ENCODE data around the gene RPN2. TPM values are rescaled to one million over a fixed set of nuclear protein-coding genes. Genes with fewer than 3 reads are reported as not detected.

The RPN2 gene
- total and polyA plus RNA-seq, 2 of the 13 experiments (the other 11 are each of a cell fraction or from before 2014, with no cell fraction given) = 587 to 1,818 TPM

GRCh38 chr20:37234254-37234581 lies 55.1 kb downstream of the RPN2 start:
- Histone ChIP-seq H4K20me1 (ENCODE audit: insufficient read depth, low read length) (no peaks in the 10 kb centered on the region), H3K4me2 (ENCODE audit: low read depth, low read length) (no peak overlapping the region), H2AFZ (ENCODE audit: low read length) (no peak overlapping the region), H3K9me3 (ENCODE audit: low read length) (no peaks in the 10 kb centered on the region), H3K27me3 (ENCODE audit: control insufficient read depth in 1 of 2, insufficient read depth in 2 of 2, low read length in 2 of 2) (no peaks in the 10 kb centered on the region), H3K27ac (ENCODE audit: extremely low read length, insufficient read depth, low read length) (no peak overlapping the region), H3K9ac (ENCODE audit: insufficient read depth, low read depth, low read length) (no peak overlapping the region), H3K4me1 (ENCODE audit: insufficient read depth, low read length) (no peaks in the 10 kb centered on the region), H3K36me3 (replicated peaks in 1 of 2; ENCODE audit: control insufficient read depth in 1 of 2, insufficient read depth in 2 of 2, low read length in 2 of 2) (peaks cover 81 to 98% of the 10 kb centered on the region in 2 experiments), H3K4me3 (replicated peaks in 1 of 3; ENCODE audit: insufficient read depth in 1 of 3, low read depth in 2 of 3, low read length in 3 of 3) (no peak overlapping the region), H3K79me2 (ENCODE audit: insufficient read depth, low read length) (no peaks in the 10 kb centered on the region)
- DNase-seq (ENCODE audit: low spot score) (no peak), FAIRE-seq (no peak), ATAC-seq (no peak)
- in situ Hi-C loops (cut with HindIII; ENCODE audit: extremely low pct_ligation_motif_present, low pct_unique_long_range_greater_than_20kb) (no loop called here), intact Hi-C loops (cut with micrococcal nuclease; ENCODE audit: unreplicated experiment) (no loop called here)
- TF ChIP-seq ZNF512 (CRISPR knock-in tag; IDR thresholded peaks at IDR 0.05) (no peak), ZBTB44 (CRISPR knock-in tag; IDR thresholded peaks at IDR 0.05) (no peak), GMEB1 (CRISPR knock-in tag; IDR thresholded peaks at IDR 0.05; ENCODE audit: borderline replicate concordance) (no peak), RXRA (CRISPR knock-in tag; IDR thresholded peaks at IDR 0.05) (no peak), ETV5 (CRISPR knock-in tag; IDR thresholded peaks at IDR 0.05; ENCODE audit: borderline replicate concordance) (no peak), PRDM4 (CRISPR knock-in tag; IDR thresholded peaks at IDR 0.05; ENCODE audit: borderline replicate concordance) (no peak), KDM5A (IDR thresholded peaks at IDR 0.05; ENCODE audit: borderline replicate concordance, low read length) (no peak), ZNF264 (CRISPR knock-in tag; IDR thresholded peaks at IDR 0.05) (no peak), SP1 (IDR thresholded peaks at IDR 0.05) (no peak), SP1 (CRISPR knock-in tag; IDR thresholded peaks at IDR 0.05) (no peak), ZNF629 (CRISPR knock-in tag; conservative IDR thresholded peaks at IDR 0.05) (no peak), ZNF850 (CRISPR knock-in tag; conservative IDR thresholded peaks at IDR 0.05) (no peak)
- 96% methylated on average over 5 of the region's 5 CpGs for WGBS (ENCODE audit: low lambda C conversion rate)
- no TSS peak for BruUV-seq (replicated peaks)
- CTCF ChIA-PET (ENCODE audit: low intra/inter-chr PET ratio, low total read pairs) = no interaction called here
- POLR2A ChIA-PET = no interaction called here

All from HepG2 (cell line).